Measurements from ENCODE around the gene GJA10.

Gene GJA10

GRCh38 chr6:89917801-89918366, 23.6 kb downstream of the GJA10 start:
- DNase-seq, result no peak

- no peak for DNase-seq
These were observed 26.9 kb downstream of the GJA10 start for GRCh38 chr6:89921197-89921596.

GRCh38 chr6:89921691-89922090, 27.4 kb downstream of the GJA10 start:
- no peak for DNase-seq

GRCh38 chr6:89924231-89924630, 30.0 kb downstream of the GJA10 start:
- no peak for DNase-seq

- DNase-seq, result no peak
These were observed 31.6 kb downstream of the GJA10 start for GRCh38 chr6:89925826-89926225.

GRCh38 chr6:89927264-89927663, 33.0 kb downstream of the GJA10 start:
- no peak for DNase-seq

GRCh38 chr6:89927791-89928550, 33.7 kb downstream of the GJA10 start:
- DNase-seq, result no peak

- peak; percentile 48 for DNase-seq
These were observed 34.3 kb downstream of the GJA10 start for GRCh38 chr6:89928604-89929003.

- DNase-seq, result no peak
These were observed 36.5 kb downstream of the GJA10 start for GRCh38 chr6:89930789-89931188.

- DNase-seq, result no peak
These were observed 38.1 kb downstream of the GJA10 start for GRCh38 chr6:89932245-89932802.

GRCh38 chr6:89934685-89935366, 40.6 kb downstream of the GJA10 start:
- no peak for DNase-seq

GRCh38 chr6:89936177-89936576, 41.9 kb downstream of the GJA10 start:
- DNase-seq, result no peak

- no peak for DNase-seq
These were observed 43.7 kb downstream of the GJA10 start for GRCh38 chr6:89938014-89938413.

GRCh38 chr6:89939144-89939543, 44.9 kb downstream of the GJA10 start:
- DNase-seq, result no peak

GRCh38 chr6:89940225-89941027, 46.2 kb downstream of the GJA10 start:
- DNase-seq, result peak; percentile 58

- no peak for DNase-seq
These were observed 46.9 kb downstream of the GJA10 start for GRCh38 chr6:89941031-89941762.

- no peak for DNase-seq
These were observed 47.7 kb downstream of the GJA10 start for GRCh38 chr6:89941763-89942497.

GRCh38 chr6:89942601-89943000, 48.3 kb downstream of the GJA10 start:
- no peak for DNase-seq

- DNase-seq, result no peak
These were observed 50.0 kb downstream of the GJA10 start for GRCh38 chr6:89944181-89944755.

- DNase-seq, result no peak
These were observed 50.6 kb downstream of the GJA10 start for GRCh38 chr6:89944826-89945407.
